ENCODE data around the gene ANKS6.

ANKS6 gene

DNA sequence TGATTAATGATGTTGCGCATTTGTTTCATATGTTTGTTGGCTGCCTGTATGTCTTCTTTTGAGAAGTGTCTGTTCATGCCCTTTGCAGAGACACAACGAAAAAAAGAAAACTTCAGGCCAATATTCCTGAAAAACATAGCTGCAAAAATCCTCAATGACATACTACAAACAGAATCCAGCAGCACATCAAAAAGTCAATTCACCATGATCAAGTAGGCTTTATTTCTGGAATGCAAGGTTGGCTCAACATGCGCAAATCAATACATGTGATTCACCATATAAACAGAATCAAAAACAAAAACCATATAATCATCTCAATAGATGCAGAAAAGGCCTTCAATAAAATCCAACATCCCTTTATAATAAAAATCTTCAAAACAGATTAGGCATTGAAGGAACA lies 1.9 kb upstream of the ANKS6 start:
- Histone ChIP-seq H3K4me1 (ENCODE audit: control insufficient read depth, insufficient read depth, low read length) (peaks cover 2% of the 10 kb centered on the region), H3K27me3 (ENCODE audit: control insufficient read depth, insufficient read depth, low read length) (peaks cover 9% of the 10 kb centered on the region), H3K9me3 (ENCODE audit: control insufficient read depth, insufficient read depth, low read length) (no peaks in the 10 kb centered on the region), H3K4me3 (ENCODE audit: low read depth, low read length) (no peak overlapping the region), H3K9ac (ENCODE audit: low read depth, low read length) (no peak overlapping the region), H3K36me3 (ENCODE audit: control insufficient read depth, insufficient read depth, low read length) (no peaks in the 10 kb centered on the region)

- Histone ChIP-seq H3K4me1 (ENCODE audit: control insufficient read depth, insufficient read depth, low read length) (peaks cover 2% of the 10 kb centered on the region), H3K36me3 (ENCODE audit: control insufficient read depth, insufficient read depth, low read length) (no peaks in the 10 kb centered on the region), H3K9ac (ENCODE audit: low read depth, low read length) (no peak overlapping the region)
Observed at GRCh38 chr9:98797491-98797890, 1.1 kb upstream of the ANKS6 start.

DNA sequence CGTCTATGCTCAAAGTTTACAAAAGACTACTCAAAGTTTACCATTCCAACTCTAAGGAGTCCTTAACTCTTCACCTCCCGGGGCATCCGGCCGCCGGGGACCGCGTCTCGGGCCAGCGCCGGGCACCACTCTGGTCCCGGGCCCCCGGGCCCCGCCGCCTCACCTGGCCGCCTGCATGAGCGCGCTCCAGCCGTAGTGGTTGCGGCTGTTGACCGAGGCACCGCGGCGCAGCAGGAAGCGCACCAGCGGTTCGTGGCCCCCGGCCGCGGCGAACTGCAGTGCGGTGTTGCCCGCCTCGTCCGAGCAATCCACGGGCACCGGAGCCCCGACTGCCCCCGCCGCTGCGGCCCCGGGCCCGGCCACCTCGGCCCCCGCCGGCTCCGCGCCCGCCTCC lies 388 bp downstream of the ANKS6 start:
- H3K9ac ChIP-seq (ENCODE audit: low read depth, low read length) = no peak overlapping the region
- H3K9me3 ChIP-seq (ENCODE audit: control insufficient read depth, insufficient read depth, low read length) = no peaks in the 10 kb centered on the region
- no peaks in the 10 kb centered on the region for H3K36me3 ChIP-seq (ENCODE audit: control insufficient read depth, insufficient read depth, low read length)
- H3K4me1 ChIP-seq (ENCODE audit: control insufficient read depth, insufficient read depth, low read length) = peaks cover 10% of the 10 kb centered on the region
- H3K4me3 ChIP-seq (ENCODE audit: low read depth, low read length) = peak overlapping the region; percentile 66
- peaks cover 9% of the 10 kb centered on the region for H3K27me3 ChIP-seq (ENCODE audit: control insufficient read depth, insufficient read depth, low read length)

More at GRCh38 chr9:98797491-98797890, 1.1 kb upstream of the ANKS6 start:
- Histone ChIP-seq H3K27me3 (ENCODE audit: control insufficient read depth, insufficient read depth, low read length) (peaks cover 9% of the 10 kb centered on the region), H3K9me3 (ENCODE audit: control insufficient read depth, insufficient read depth, low read length) (no peaks in the 10 kb centered on the region), H3K4me3 (ENCODE audit: low read depth, low read length) (no peak overlapping the region)

DNA sequence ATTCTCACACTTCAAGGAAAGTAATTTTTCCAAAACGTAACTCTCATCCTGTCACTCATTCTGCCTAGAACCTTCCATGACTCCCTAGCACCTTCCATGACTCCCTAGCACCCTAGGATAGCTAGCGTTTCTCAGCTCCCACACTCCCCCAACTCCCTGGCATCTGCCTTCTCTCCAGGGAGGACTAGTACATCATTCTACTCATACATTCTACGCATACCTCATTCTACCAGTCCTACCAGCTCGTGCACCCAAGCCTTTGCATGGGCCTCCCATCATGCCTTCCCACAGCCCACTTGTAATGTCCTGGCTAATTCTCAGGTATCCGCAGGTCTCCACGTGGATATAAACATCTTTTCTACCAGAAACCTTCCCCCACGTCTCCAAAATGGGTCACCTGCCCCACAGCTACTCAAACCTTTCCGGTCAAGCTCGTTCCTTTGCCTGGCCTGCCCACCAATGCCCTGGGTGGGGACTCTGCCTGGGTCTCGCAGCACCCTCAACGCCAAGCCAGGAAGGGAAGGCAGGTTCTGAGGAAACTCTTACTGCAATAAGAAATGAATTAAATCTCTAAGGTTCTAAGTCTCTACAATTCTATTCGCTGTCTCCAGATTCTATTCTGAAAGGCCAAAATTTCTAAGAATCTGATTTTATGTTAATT lies 930 bp downstream of the ANKS6 start:
- peak overlapping the region; percentile 66 for H3K4me3 ChIP-seq (ENCODE audit: low read depth, low read length)
- no peaks in the 10 kb centered on the region for H3K9me3 ChIP-seq (ENCODE audit: control insufficient read depth, insufficient read depth, low read length)
- peak overlapping the region; percentile 12 for H3K9ac ChIP-seq (ENCODE audit: low read depth, low read length)
- peaks cover 2% of the 10 kb centered on the region for H3K36me3 ChIP-seq (ENCODE audit: control insufficient read depth, insufficient read depth, low read length)
- peaks cover 12% of the 10 kb centered on the region for H3K4me1 ChIP-seq (ENCODE audit: control insufficient read depth, insufficient read depth, low read length)
- H3K27me3 ChIP-seq (ENCODE audit: control insufficient read depth, insufficient read depth, low read length) = peaks cover 9% of the 10 kb centered on the region

DNA sequence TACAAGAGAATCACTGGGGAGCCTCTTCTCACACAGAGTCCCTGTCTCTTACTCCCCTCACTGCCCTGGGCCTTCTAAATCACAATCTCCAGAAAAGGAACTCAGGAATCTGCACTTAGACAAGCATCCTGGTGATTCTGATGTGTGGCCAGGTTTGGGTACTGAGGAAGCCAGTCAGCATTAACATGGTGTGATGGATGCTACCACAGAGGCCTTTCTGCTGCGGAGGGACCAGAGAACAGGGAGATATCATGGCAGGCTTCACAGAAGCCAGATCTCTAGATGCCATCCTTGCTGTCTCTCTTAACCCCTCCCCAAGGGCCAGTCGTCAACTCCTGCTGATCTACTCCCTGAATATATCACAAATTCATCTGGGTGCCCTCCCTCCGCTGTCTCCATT lies 1.6 kb downstream of the ANKS6 start:
- no peaks in the 10 kb centered on the region for H3K9me3 ChIP-seq (ENCODE audit: control insufficient read depth, insufficient read depth, low read length)
- peaks cover 12% of the 10 kb centered on the region for H3K4me1 ChIP-seq (ENCODE audit: control insufficient read depth, insufficient read depth, low read length)
- peaks cover 9% of the 10 kb centered on the region for H3K27me3 ChIP-seq (ENCODE audit: control insufficient read depth, insufficient read depth, low read length)
- peak overlapping the region; percentile 66 for H3K4me3 ChIP-seq (ENCODE audit: low read depth, low read length)
- H3K9ac ChIP-seq (ENCODE audit: low read depth, low read length) = no peak overlapping the region
- peaks cover 8% of the 10 kb centered on the region for H3K36me3 ChIP-seq (ENCODE audit: control insufficient read depth, insufficient read depth, low read length)

GRCh38 chr9:98793031-98793430 lies 3.3 kb downstream of the ANKS6 start:
- Histone ChIP-seq H3K4me1 (ENCODE audit: control insufficient read depth, insufficient read depth, low read length) (peaks cover 12% of the 10 kb centered on the region), H3K9ac (ENCODE audit: low read depth, low read length) (no peak overlapping the region), H3K36me3 (ENCODE audit: control insufficient read depth, insufficient read depth, low read length) (peaks cover 15% of the 10 kb centered on the region), H3K27me3 (ENCODE audit: control insufficient read depth, insufficient read depth, low read length) (peaks cover 9% of the 10 kb centered on the region), H3K4me3 (ENCODE audit: low read depth, low read length) (no peak overlapping the region), H3K9me3 (ENCODE audit: control insufficient read depth, insufficient read depth, low read length) (no peaks in the 10 kb centered on the region)

- peak overlapping the region; percentile 8 for H3K9ac ChIP-seq (ENCODE audit: low read depth, low read length)
- peaks cover 5% of the 10 kb centered on the region for H3K27me3 ChIP-seq (ENCODE audit: control insufficient read depth, insufficient read depth, low read length)
- peaks cover 12% of the 10 kb centered on the region for H3K4me1 ChIP-seq (ENCODE audit: control insufficient read depth, insufficient read depth, low read length)
- no peaks in the 10 kb centered on the region for H3K9me3 ChIP-seq (ENCODE audit: control insufficient read depth, insufficient read depth, low read length)
- peaks cover 16% of the 10 kb centered on the region for H3K36me3 ChIP-seq (ENCODE audit: control insufficient read depth, insufficient read depth, low read length)
- no peak overlapping the region for H3K4me3 ChIP-seq (ENCODE audit: low read depth, low read length)
Observed at GRCh38 chr9:98791608-98792490, 4.5 kb downstream of the ANKS6 start.

DNA sequence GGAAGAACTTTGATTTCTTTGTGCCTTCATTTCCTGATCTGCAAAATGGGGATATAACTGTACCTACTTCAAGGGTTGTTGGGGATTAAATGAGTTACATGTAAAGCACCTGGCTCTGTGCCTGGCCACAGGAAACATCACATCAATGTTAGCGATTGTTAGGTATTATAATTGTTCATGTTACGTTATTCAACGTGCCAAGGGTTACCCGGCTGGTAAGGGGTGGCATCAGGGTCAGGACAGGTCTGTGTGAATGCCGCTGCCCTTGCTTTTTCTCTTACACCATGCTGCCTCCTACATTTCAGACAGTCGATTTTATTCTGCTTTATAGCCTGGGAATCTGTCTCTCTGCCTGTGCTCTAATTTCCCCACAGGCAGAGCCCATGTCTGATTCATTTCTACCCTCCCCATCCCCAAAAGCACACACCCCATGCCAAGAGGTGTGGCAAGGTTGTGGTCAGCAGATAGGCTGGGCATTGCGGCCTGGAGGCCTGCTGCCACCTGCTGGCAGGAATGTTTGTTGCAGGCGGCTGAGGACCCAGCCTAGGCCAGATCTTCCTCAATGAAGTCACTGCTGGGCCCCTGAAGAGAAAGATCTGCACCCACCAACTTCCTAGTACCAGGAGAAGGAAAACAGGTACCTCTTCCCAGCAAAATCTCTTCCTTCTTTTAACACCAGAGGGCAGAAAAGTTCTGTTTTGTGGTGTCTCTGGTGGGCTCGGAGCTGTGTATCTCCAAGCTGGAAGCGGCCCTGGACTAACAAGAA lies 5.3 kb downstream of the ANKS6 start:
- H3K4me3 ChIP-seq (ENCODE audit: low read depth, low read length) = no peak overlapping the region
- no peak overlapping the region for H3K9ac ChIP-seq (ENCODE audit: low read depth, low read length)

DNA sequence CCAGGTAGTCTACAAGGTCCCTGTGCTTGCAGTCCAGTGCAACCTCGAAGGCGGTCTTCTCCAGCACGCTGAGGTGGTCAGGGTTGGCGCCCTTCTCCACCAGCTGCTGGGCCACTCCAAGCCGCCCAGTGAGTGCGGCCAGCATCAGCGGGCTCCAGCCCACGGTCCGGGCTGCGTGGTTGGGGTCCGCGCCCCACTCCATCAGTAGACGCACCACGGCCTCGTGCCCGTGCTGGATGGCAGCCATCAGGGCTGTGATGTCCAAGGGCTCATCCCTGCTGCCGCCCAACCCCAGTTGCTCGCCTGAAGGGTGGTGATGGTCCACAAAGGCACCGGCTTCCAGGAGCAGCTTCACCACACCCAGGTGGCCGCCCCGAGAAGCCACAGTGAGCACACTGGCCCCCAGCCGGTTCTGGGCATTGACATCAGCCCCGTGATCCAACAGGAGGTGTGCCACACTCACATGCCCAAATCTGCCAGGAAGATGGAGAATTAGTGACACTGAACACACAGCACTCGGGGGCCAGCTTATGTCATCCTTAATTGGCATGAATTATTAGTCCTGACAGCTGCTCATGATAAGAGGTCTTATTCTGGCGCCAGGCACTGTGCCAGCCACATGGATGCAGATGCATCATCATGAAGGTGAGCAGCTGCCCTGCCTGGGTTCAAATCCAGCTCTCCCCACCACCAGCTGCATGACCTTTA lies 6.1 kb downstream of the ANKS6 start:
- Histone ChIP-seq H3K9me3 (ENCODE audit: control insufficient read depth, insufficient read depth, low read length) (no peaks in the 10 kb centered on the region), H3K4me1 (ENCODE audit: control insufficient read depth, insufficient read depth, low read length) (peaks cover 10% of the 10 kb centered on the region), H3K27me3 (ENCODE audit: control insufficient read depth, insufficient read depth, low read length) (peaks cover under 1% of the 10 kb centered on the region), H3K36me3 (ENCODE audit: control insufficient read depth, insufficient read depth, low read length) (peaks cover 16% of the 10 kb centered on the region), H3K4me3 (ENCODE audit: low read depth, low read length) (no peak overlapping the region), H3K9ac (ENCODE audit: low read depth, low read length) (no peak overlapping the region)

More for the DNA sequence above, 5.3 kb downstream of the ANKS6 start:
- H3K4me1 ChIP-seq (ENCODE audit: control insufficient read depth, insufficient read depth, low read length) = peaks cover 12% of the 10 kb centered on the region
- H3K27me3 ChIP-seq (ENCODE audit: control insufficient read depth, insufficient read depth, low read length) = peaks cover 4% of the 10 kb centered on the region
- peaks cover 16% of the 10 kb centered on the region for H3K36me3 ChIP-seq (ENCODE audit: control insufficient read depth, insufficient read depth, low read length)
- H3K9me3 ChIP-seq (ENCODE audit: control insufficient read depth, insufficient read depth, low read length) = no peaks in the 10 kb centered on the region

DNA sequence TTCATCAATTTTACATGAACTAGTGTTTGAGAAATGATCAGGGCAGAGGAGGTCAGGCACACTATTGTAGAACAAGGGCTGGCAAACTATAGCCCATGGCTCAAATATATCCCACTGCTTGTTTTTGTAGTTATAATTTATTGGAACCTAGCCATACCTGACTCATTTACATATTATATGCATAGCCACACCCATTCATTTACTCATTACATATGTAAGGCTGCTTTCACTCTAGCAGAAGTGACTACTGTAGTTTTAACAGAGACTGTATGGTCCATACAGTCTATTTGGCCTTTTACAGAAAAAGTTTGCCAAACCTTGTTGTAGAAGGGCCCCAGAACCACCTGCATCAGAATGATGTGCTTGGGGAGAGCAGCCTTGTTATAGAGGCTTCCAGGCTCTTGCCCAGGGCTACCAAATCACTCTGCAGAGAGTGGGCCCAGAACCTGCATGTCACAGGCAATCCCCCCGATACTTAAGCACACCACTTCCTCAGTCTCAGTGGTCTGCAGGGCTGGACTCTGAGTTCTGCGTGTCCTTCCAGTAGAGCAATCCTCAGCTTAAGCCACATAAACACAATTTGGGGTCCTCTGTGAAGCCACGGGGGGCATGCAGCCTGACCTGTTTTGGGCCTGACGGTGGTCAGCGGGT lies 6.7 kb downstream of the ANKS6 start:
- H3K9ac ChIP-seq (ENCODE audit: low read depth, low read length) = no peak overlapping the region
- H3K4me1 ChIP-seq (ENCODE audit: control insufficient read depth, insufficient read depth, low read length) = peaks cover 10% of the 10 kb centered on the region

More for the DNA sequence above, 6.7 kb downstream of the ANKS6 start:
- Histone ChIP-seq H3K27me3 (ENCODE audit: control insufficient read depth, insufficient read depth, low read length) (no peaks in the 10 kb centered on the region), H3K9me3 (ENCODE audit: control insufficient read depth, insufficient read depth, low read length) (no peaks in the 10 kb centered on the region), H3K36me3 (ENCODE audit: control insufficient read depth, insufficient read depth, low read length) (peaks cover 16% of the 10 kb centered on the region), H3K4me3 (ENCODE audit: low read depth, low read length) (no peak overlapping the region)
